Activated B cell treated with CpG ODN at 0.5 μM for 24 hours (primary cell): ENCODE results near the gene CELSR1. TPM values are rescaled to one million over a fixed set of nuclear protein-coding genes. Genes with fewer than 3 reads are reported as not detected.

Source experiments
- ATAC-seq: fragments of 200-7000 bp; cut with Tn5 transposase; one replicate; pipeline ENCODE4 v1.10.0; 2021; ENCODE audit warnings: low read depth, mild to moderate bottlenecking, moderate library complexity
- CTCF ChIA-PET: fragments of 350-600 bp; sonication (Branson Sonifier 250); formaldehyde crosslinking; loops from one replicate; lab custom pipeline; 2021; ENCODE audit warnings: antibody characterized with exemption; lab: Charles Lee
- POLR2A ChIA-PET: fragments of 350-600 bp; sonication (Branson Sonifier 250); formaldehyde crosslinking; loops from one replicate; lab custom pipeline; 2021; ENCODE audit warnings: antibody characterized with exemption; lab: Charles Lee
- DNase-seq: peaks from one replicate; pipeline ENCODE4 v3.0.0; 2022
- H3K27ac Mint-ChIP-seq: one replicate; pipeline ENCODE4 v1.8.0; 2020; ENCODE audit warnings: mixed read lengths
- H3K27me3 Mint-ChIP-seq: one replicate; pipeline ENCODE4 v1.8.0; 2021; ENCODE audit warnings: mixed read lengths
- H3K36me3 Mint-ChIP-seq: one replicate; pipeline ENCODE4 v1.8.0; 2021; ENCODE audit warnings: low read depth, mixed read lengths
- H3K4me1 Mint-ChIP-seq: one replicate; pipeline ENCODE4 v1.8.0; 2021; ENCODE audit warnings: mixed read lengths
- H3K4me3 Mint-ChIP-seq: one replicate; pipeline ENCODE4 v1.8.0; 2020; ENCODE audit warnings: mild to moderate bottlenecking, mixed read lengths
- H3K9me3 Mint-ChIP-seq: one replicate; pipeline ENCODE4 v1.8.0; 2020; ENCODE audit warnings: mixed read lengths
- intact Hi-C: fragments of 100-400 bp; cut with micrococcal nuclease; formaldehyde crosslinking; loops from one replicate; pipeline ENCODE4 v1.15.1; 2024
- total RNA-seq: library from RNA; stranded (reverse); gene quantifications from 2 replicates; pipeline ENCODE4 v1.2.3, GENCODE V29; 2022
- TF ChIP-seq, protein P1 (sequence below): fragments of 200-600 bp; IDR thresholded peaks from one replicate; pipeline ENCODE4 v1.8.0; 2022; ENCODE audit warnings: antibody characterized with exemption, mild to moderate bottlenecking

CELSR1 gene
- total RNA-seq, 1 donor from 2014 or later: 12.3 TPM

DNA sequence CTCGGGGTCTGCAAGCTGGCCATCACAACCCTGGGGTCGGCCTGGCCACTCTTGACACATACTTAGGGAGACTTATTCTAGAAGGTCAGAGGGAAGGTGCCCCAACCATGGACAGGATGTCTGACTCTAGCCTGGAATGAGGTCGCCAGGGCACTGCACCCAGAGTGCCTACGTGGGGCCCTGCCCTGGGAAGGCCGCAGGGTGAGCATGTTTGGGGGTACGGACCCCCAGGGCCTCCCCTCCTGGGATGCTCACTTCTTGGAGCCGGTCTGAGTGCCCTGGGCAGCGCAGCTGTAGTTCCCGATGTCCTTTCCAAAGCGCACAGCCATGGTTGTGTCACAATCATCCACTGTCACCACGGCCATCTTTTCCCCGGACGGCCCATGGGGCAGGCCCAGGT is 126.1 kb downstream of the CELSR1 start:
- Mint-ChIP-seq H3K27ac (no peak overlapping the region), H3K27me3 (no peaks in the 10 kb centered on the region), H3K36me3 (peaks cover 36% of the 10 kb centered on the region), H3K9me3 (no peaks in the 10 kb centered on the region), H3K4me3 (no peak overlapping the region), H3K4me1 (peaks cover 3% of the 10 kb centered on the region)
- ChIA-PET POLR2A (interaction anchor here (0.7 kb wide), 1 partner anchor 65 kb away, joined by 3 read pairs; no protein-coding TSS in a partner anchor), CTCF (no interaction called here)
- DNase-seq: no peak
- no peak for ATAC-seq
- intact Hi-C loops: no loop called here
- TF ChIP-seq, protein P1, sequence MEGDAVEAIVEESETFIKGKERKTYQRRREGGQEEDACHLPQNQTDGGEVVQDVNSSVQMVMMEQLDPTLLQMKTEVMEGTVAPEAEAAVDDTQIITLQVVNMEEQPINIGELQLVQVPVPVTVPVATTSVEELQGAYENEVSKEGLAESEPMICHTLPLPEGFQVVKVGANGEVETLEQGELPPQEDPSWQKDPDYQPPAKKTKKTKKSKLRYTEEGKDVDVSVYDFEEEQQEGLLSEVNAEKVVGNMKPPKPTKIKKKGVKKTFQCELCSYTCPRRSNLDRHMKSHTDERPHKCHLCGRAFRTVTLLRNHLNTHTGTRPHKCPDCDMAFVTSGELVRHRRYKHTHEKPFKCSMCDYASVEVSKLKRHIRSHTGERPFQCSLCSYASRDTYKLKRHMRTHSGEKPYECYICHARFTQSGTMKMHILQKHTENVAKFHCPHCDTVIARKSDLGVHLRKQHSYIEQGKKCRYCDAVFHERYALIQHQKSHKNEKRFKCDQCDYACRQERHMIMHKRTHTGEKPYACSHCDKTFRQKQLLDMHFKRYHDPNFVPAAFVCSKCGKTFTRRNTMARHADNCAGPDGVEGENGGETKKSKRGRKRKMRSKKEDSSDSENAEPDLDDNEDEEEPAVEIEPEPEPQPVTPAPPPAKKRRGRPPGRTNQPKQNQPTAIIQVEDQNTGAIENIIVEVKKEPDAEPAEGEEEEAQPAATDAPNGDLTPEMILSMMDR: no peak

DNA sequence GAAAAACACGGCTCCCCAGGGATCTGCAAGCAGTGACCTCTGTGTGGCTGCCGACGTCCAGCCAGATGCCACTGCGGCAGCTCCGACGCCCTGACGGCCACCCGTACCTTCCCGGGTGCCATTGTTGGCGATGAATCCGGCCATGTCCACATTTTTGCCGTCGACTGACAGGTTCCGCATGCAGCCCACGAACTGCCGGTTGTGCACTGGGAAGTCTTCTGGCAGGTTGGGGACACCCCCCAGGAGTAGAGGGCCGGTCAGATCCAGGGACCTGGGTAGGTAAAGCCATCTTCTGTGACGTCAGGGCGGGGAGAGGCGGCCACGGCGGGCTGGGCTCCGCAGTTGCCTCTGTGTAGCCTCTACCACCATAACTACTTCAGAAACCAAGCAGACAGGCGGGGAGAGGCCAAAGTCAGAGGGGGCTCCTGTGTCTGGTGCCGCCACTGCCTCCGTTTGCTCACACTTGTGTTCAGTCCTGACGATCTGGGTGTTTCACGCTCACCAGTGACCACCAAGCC is 127.1 kb downstream of the CELSR1 start:
- intact Hi-C loops: no loop called here
- DNase-seq (no peak), ATAC-seq (no peak)
- no peaks in the 10 kb centered on the region for H3K9me3 Mint-ChIP-seq
- H3K4me1 Mint-ChIP-seq: peaks cover 3% of the 10 kb centered on the region
- TF ChIP-seq, protein P1: no peak
- H3K27ac Mint-ChIP-seq: no peak overlapping the region
- POLR2A ChIA-PET: no interaction called here
- CTCF ChIA-PET: no interaction called here
- H3K27me3 Mint-ChIP-seq: no peaks in the 10 kb centered on the region
- H3K4me3 Mint-ChIP-seq: no peak overlapping the region
- peaks cover 32% of the 10 kb centered on the region for H3K36me3 Mint-ChIP-seq

DNA sequence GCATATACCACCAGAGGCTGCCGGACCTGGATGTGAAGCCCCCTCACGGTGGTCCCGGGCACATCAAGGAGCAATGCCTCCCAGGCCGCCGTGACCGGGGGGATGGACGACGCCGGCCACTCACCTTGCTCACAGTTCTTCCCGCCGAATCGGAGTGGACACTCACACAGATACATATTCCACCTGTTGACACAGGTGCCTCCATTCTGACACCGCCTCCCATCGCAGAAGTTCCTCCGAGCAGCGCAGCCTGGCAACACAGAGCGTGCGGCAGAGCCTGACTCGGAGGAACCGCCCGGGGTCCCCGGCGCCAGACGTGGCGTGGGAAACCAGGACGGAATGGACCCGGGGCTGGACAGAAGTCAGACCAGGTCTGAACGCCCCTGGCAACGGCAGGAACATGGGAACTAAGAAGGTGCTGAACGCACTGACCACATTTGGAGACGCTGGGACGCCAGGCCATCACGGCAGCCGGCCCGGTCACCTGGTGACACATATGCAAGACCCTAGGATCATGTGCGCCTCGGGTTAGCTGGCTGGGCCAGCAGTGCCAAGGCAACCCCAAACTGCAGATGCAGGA is 127.7 kb downstream of the CELSR1 start:
- Mint-ChIP-seq H3K4me1 (peaks cover under 1% of the 10 kb centered on the region), H3K36me3 (peaks cover 32% of the 10 kb centered on the region), H3K9me3 (no peaks in the 10 kb centered on the region), H3K27ac (no peak overlapping the region), H3K4me3 (no peak overlapping the region), H3K27me3 (no peaks in the 10 kb centered on the region)
- POLR2A ChIA-PET: no interaction called here
- intact Hi-C loops: no loop called here
- CTCF ChIA-PET: no interaction called here
- no peak for DNase-seq
- no peak for ATAC-seq
- TF ChIP-seq, protein P1: no peak

- no peak for DNase-seq
- CTCF ChIA-PET: no interaction called here
- no peaks in the 10 kb centered on the region for H3K4me1 Mint-ChIP-seq
Measured at GRCh38 chr22:46408568-46409506, 128.6 kb downstream of the CELSR1 start.

More at GRCh38 chr22:46408568-46409506, 128.6 kb downstream of the CELSR1 start:
- Mint-ChIP-seq H3K9me3 (no peaks in the 10 kb centered on the region), H3K36me3 (peaks cover 32% of the 10 kb centered on the region), H3K4me3 (no peak overlapping the region), H3K27me3 (no peaks in the 10 kb centered on the region), H3K27ac (no peak overlapping the region)
- POLR2A ChIA-PET: no interaction called here
- TF ChIP-seq, protein P1: no peak
- intact Hi-C loops: no loop called here
- no peak for ATAC-seq
